Left ventricle myocardium inferior (tissue), 1 donor: ENCODE data around the gene NEK7. TPM values are rescaled to one million over a fixed set of nuclear protein-coding genes. Genes with fewer than 3 reads are reported as not detected.
"Not testable (repeated sequence)": the region's sequence is repeated elsewhere in the genome, so short reads cannot be mapped to it uniquely, and the experiment has no call there.

Source experiments
- DNase-seq: peaks from one replicate; pipeline ENCODE4 v3.0.0-alpha.2; 2020
- H3K27ac ChIP-seq: fragments of 200-600 bp; replicated peaks from 2 replicates; pipeline ENCODE4 v1.8.0; 2021
- H3K27me3 ChIP-seq: fragments of 200-600 bp; 2 replicates; pipeline ENCODE4 v1.8.0; 2021; ENCODE audit warnings: low read depth
- H3K36me3 ChIP-seq: fragments of 200-600 bp; 2 replicates; pipeline ENCODE4 v1.8.0; 2021
- H3K4me1 ChIP-seq: fragments of 200-600 bp; 2 replicates; pipeline ENCODE4 v1.8.0; 2021
- H3K4me3 ChIP-seq: fragments of 200-600 bp; 2 replicates; pipeline ENCODE4 v1.8.0; 2021; ENCODE audit warnings: mild to moderate bottlenecking, moderate library complexity
- H3K9me3 ChIP-seq: fragments of 200-600 bp; replicated peaks from 2 replicates; pipeline ENCODE4 v1.8.0; 2021
- intact Hi-C: fragments of 100-400 bp; cut with micrococcal nuclease; formaldehyde crosslinking; loops from one replicate; pipeline ENCODE4 v1.11.0; 2022
- total RNA-seq: library from RNA; stranded (reverse); fragmentation: NEBNext Ultra II Directional; extraction: Animal tissue kit (Norgen Biotek cat#: 25700); gene quantifications from one replicate; pipeline ENCODE4 v1.2.1, GENCODE V29; 2021
- TF ChIP-seq, protein P1 (sequence below): fragments of 200-600 bp; IDR thresholded peaks from 2 replicates; pipeline ENCODE4 v1.8.0; 2021; ENCODE audit warnings: antibody characterized with exemption, mild to moderate bottlenecking, borderline replicate concordance
- donor health status: DM: no; HTN: yes; CAD: no; lungs with severe emphysema.

Gene NEK7
- total RNA-seq, 1 donor from 2014 or later = 254 TPM

DNA sequence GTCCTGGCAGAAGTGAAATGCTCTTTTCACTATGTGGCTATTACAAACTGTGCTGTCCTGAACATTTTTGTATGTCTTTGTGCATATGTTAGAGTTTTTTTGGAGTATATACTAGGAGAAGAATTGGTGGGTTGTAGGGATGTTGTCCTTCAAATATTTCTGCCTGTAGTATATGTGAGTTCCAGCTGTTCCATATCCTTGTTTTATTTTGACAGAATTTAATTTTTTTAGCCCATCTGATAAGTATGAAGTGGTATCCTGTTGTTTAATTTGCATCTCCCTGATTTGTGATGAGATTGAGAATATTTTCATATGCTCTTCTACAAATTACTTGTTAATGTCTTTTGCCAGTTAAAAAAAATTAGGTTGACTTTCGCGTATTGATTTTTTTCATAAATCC lies 34.3 kb downstream of the NEK7 start:
- Histone ChIP-seq H3K4me1 (peaks cover 88% of the 10 kb centered on the region), H3K36me3 (no peaks in the 10 kb centered on the region), H3K27me3 (no peaks in the 10 kb centered on the region), H3K9me3 (no peaks in the 10 kb centered on the region), H3K27ac (no peak overlapping the region), H3K4me3 (no peak overlapping the region)
- TF ChIP-seq, protein P1, sequence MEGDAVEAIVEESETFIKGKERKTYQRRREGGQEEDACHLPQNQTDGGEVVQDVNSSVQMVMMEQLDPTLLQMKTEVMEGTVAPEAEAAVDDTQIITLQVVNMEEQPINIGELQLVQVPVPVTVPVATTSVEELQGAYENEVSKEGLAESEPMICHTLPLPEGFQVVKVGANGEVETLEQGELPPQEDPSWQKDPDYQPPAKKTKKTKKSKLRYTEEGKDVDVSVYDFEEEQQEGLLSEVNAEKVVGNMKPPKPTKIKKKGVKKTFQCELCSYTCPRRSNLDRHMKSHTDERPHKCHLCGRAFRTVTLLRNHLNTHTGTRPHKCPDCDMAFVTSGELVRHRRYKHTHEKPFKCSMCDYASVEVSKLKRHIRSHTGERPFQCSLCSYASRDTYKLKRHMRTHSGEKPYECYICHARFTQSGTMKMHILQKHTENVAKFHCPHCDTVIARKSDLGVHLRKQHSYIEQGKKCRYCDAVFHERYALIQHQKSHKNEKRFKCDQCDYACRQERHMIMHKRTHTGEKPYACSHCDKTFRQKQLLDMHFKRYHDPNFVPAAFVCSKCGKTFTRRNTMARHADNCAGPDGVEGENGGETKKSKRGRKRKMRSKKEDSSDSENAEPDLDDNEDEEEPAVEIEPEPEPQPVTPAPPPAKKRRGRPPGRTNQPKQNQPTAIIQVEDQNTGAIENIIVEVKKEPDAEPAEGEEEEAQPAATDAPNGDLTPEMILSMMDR = no peak
- no peak for DNase-seq
- intact Hi-C loops = no loop called here

DNA sequence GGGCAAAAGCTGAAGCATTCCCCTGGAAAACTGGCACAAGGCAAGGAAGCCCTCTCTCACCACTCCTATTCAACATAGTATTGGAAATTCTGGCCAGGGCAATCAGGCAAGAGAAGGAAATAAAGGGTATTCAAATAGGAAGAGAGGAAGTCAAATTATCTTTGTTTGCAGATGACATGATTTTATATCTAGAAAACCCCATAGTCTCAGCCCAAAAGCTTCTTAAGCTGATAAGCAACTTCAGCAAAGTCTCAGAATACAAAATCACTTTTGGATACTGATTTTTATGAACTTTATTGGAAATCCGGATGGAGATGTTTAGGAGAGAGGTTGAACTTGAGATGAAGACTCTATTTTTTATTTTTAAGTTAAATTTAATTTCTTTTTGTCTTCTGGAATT lies 37.1 kb downstream of the NEK7 start:
- peaks cover 87% of the 10 kb centered on the region for H3K4me1 ChIP-seq
- DNase-seq, H3K9me3 ChIP-seq, H3K27me3 ChIP-seq, H3K4me3 ChIP-seq, H3K27ac ChIP-seq, H3K36me3 ChIP-seq, intact Hi-C loops: not testable (repeated sequence)

DNA sequence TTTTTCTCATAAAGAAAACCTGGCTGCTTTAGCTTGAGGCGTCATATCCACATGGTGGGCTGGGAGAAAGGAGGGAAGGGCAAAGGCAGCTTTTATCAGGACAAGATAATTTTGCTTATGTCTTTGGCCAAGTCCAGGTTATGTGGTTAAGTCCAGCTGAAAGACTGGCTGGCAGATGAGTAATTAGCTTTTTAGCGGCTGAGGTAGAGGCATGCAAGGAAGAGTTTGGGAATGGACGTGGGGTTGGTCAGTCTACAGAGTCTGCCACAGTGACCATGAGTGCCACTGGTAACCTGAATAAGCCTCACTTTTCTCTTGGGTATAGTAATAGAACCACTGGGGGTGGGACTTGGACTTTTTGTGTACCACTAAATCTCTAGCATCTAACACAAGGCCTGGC lies 39.8 kb downstream of the NEK7 start:
- Histone ChIP-seq H3K36me3 (no peaks in the 10 kb centered on the region), H3K9me3 (no peaks in the 10 kb centered on the region), H3K4me3 (no peak overlapping the region), H3K27ac (no peak overlapping the region), H3K27me3 (no peaks in the 10 kb centered on the region), H3K4me1 (peaks cover 87% of the 10 kb centered on the region)
- TF ChIP-seq, protein P1 = no peak
- intact Hi-C loops = no loop called here
- no peak for DNase-seq

DNA sequence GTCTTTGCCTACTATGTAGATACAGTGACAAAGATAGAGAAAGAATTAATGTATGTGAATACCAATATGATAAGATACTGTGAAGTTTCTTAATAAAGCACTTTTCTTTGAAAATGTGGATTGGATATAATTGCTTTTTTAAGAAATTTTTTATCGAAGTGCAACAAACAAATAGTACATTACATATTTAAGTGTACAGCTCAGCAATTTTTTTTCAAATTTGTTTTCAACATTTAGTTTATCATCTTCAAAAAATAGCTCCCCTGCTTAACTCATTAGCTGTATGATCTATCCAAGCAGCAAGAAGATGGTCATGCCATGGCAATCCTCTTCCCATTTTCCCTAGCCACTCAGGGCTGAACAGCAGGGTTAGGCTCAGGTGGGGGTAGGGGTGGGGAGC lies 40.5 kb downstream of the NEK7 start:
- Histone ChIP-seq H3K9me3 (no peaks in the 10 kb centered on the region), H3K36me3 (no peaks in the 10 kb centered on the region), H3K4me1 (peaks cover 87% of the 10 kb centered on the region), H3K4me3 (no peak overlapping the region), H3K27ac (no peak overlapping the region), H3K27me3 (no peaks in the 10 kb centered on the region)
- DNase-seq = no peak
- intact Hi-C loops = no loop called here
- TF ChIP-seq, protein P1 = no peak

DNA sequence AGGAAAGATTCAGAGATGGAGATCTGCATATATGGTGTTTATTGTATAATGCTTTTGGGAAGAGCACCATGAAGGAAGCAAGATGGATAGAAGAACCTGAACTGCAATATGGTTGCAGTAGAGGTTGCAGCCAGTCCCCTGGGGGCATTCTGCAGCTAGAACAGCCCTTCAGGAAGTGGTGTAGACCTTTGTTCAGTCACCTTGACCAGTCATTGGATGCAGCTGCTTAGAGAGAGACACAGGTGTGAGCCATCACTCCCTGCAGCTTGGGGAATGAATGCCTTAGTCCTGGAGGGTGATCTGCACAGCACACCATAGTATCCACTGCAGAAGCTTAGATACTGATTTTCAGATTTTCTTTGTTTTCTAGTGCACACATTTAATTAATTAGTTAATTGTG lies 42.3 kb downstream of the NEK7 start:
- peaks cover 88% of the 10 kb centered on the region for H3K4me1 ChIP-seq
- no peak overlapping the region for H3K4me3 ChIP-seq
- no peak for DNase-seq
- no peaks in the 10 kb centered on the region for H3K36me3 ChIP-seq
- intact Hi-C loops = no loop called here
- H3K27me3 ChIP-seq = no peaks in the 10 kb centered on the region
- TF ChIP-seq, protein P1 = no peak
- no peak overlapping the region for H3K27ac ChIP-seq
- H3K9me3 ChIP-seq = no peaks in the 10 kb centered on the region

DNA sequence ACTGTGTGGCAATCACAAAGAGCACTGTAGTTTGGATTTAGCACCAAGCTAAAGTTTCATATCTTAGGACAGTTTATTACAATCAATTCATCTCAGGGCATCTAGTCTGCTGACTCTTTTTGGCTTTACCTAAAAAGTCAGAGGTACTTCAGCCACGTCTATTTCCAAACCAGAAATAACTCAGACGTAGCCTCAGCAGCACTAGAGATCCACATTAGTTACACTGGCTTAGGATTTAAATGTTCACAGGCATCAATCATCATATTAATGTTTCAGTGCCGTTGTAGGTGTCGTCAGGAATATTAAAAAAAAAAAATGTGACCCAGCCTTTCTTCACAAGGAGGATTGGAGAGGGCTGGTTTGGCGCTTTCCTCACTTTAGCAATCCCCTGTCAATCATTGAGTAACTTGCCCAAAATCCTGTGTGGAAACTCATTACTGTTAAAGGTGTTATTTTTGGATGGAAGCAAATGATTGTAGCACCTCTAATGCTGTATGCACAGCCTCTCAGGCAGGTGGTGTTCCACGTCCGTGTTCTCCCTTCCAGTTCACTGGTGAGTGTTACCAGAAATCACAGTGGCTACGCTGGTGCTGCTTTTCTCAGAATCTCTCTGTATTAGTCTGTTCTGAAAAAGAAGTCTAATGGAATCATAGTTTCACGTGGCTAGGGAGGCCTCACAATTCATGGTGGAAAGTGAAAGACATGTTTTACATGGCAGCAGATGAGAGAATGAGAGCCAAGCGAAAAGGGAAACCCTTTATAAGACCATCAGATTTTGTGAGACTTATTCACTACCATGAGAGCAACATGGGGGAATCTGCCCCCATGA lies 45.4 kb downstream of the NEK7 start:
- Histone ChIP-seq H3K4me1 (peaks cover 99% of the 10 kb centered on the region), H3K36me3 (no peaks in the 10 kb centered on the region), H3K9me3 (no peaks in the 10 kb centered on the region), H3K27ac (peak overlapping the region; percentile 51), H3K4me3 (peak overlapping the region; percentile 6), H3K27me3 (no peaks in the 10 kb centered on the region)
- TF ChIP-seq, protein P1 = no peak
- intact Hi-C loops = no loop called here
- DNase-seq = no peak
